GM20000 (cell line): ENCODE results near the gene SRSF7.

Experiments used
- DNase-seq: peaks from one replicate; pipeline ENCODE4 v3.0.0; 2012; ENCODE audit warnings: low spot score
- CTCF ChIP-seq: IDR thresholded peaks from 2 replicates; pipeline ENCODE4 v1.5.1; 2012; ENCODE audit warnings: mild to moderate bottlenecking, control low read depth; ENCODE audit errors: extremely low read depth, missing control alignments

The SRSF7 gene

GRCh38 chr2:38791744-38792143, 40.6 kb upstream of the SRSF7 start:
- no peak for TF ChIP-seq CTCF
- no peak for DNase-seq

- TF ChIP-seq CTCF, result no peak
- DNase-seq, result no peak
Measured at GRCh38 chr2:38789691-38790090, 38.5 kb upstream of the SRSF7 start.

GRCh38 chr2:38788306-38788705, 37.1 kb upstream of the SRSF7 start:
- TF ChIP-seq CTCF, result no peak
- no peak for DNase-seq

GRCh38 chr2:38783586-38783985, 32.4 kb upstream of the SRSF7 start:
- no peak for TF ChIP-seq CTCF
- no peak for DNase-seq

- no peak for DNase-seq
- TF ChIP-seq CTCF, result no peak
Measured at GRCh38 chr2:38778687-38779082, 27.5 kb upstream of the SRSF7 start.

- no peak for DNase-seq
- no peak for TF ChIP-seq CTCF
Measured at GRCh38 chr2:38776531-38776930, 25.4 kb upstream of the SRSF7 start.

- no peak for DNase-seq
- no peak for TF ChIP-seq CTCF
Measured at GRCh38 chr2:38775921-38776225, 24.7 kb upstream of the SRSF7 start.
